HepG2 (cell line): ENCODE data around the gene RBM14. TPM values are rescaled to one million over a fixed set of nuclear protein-coding genes. Genes with fewer than 3 reads are reported as not detected.

ENCODE experiments used
- FOSL2 ChIP-seq: sonication (generic); formaldehyde crosslinking; IDR thresholded peaks from 2 replicates; pipeline ENCODE4 v1.4.0; 2020; ENCODE audit warnings: missing genetic modification reagents
- GLI4 ChIP-seq: sonication (generic); formaldehyde crosslinking; IDR thresholded peaks from 2 replicates; pipeline ENCODE4 v1.5.1; 2020; ENCODE audit warnings: missing genetic modification reagents, mild to moderate bottlenecking, moderate library complexity, borderline replicate concordance
- HOXA9 ChIP-seq: sonication (generic); formaldehyde crosslinking; IDR thresholded peaks from 2 replicates; pipeline ENCODE4 v1.8.1; 2022; ENCODE audit warnings: missing genetic modification reagents, mild to moderate bottlenecking, moderate library complexity, borderline replicate concordance
- KAT8 ChIP-seq: IDR thresholded peaks from 2 replicates; pipeline ENCODE4 v1.6.1; 2016; ENCODE audit warnings: missing genetic modification reagents, missing compliant biosample characterization
- MED8 ChIP-seq: sonication (generic); formaldehyde crosslinking; IDR thresholded peaks from 2 replicates; pipeline ENCODE4 v1.8.1; 2023; ENCODE audit warnings: mild to moderate bottlenecking, missing genetic modification reagents; ENCODE audit not compliant: insufficient replicate concordance
- NR2C2 ChIP-seq: sonication (generic); formaldehyde crosslinking; IDR thresholded peaks from 2 replicates; pipeline ENCODE4 v1.4.0; 2020; ENCODE audit warnings: missing genetic modification reagents, mild to moderate bottlenecking, moderate library complexity, borderline replicate concordance
- NRL ChIP-seq: sonication (generic); formaldehyde crosslinking; IDR thresholded peaks from 2 replicates; pipeline ENCODE4 v1.5.0; 2020; ENCODE audit warnings: missing genetic modification reagents, mild to moderate bottlenecking, moderate library complexity, borderline replicate concordance
- PLRG1 ChIP-seq: fragments of 450-650 bp; conservative IDR thresholded peaks from 2 replicates; pipeline ENCODE4 v1.6.1; 2016
- TOE1 ChIP-seq: sonication (generic); formaldehyde crosslinking; IDR thresholded peaks from 2 replicates; pipeline ENCODE4 v1.4.0; 2020; ENCODE audit warnings: mild to moderate bottlenecking, missing genetic modification reagents
- ZNF101 ChIP-seq: sonication (generic); formaldehyde crosslinking; IDR thresholded peaks from 2 replicates; pipeline ENCODE4 v1.4.0; 2020; ENCODE audit warnings: mild to moderate bottlenecking, low read depth, missing genetic modification reagents, borderline replicate concordance
- ZNF350 ChIP-seq: sonication (generic); formaldehyde crosslinking; IDR thresholded peaks from 2 replicates; pipeline ENCODE4 v1.4.0; 2020; ENCODE audit warnings: mild to moderate bottlenecking, low read depth, missing genetic modification reagents, borderline replicate concordance
- ZNF558 ChIP-seq: sonication (generic); formaldehyde crosslinking; IDR thresholded peaks from 2 replicates; pipeline ENCODE4 v1.9.0; 2022; ENCODE audit warnings: mild to moderate bottlenecking, missing genetic modification reagents, borderline replicate concordance
- ZNF652 ChIP-seq: IDR thresholded peaks from 2 replicates; pipeline ENCODE4 v1.6.1; 2016; ENCODE audit warnings: low read depth, borderline replicate concordance
- ZNF775 ChIP-seq: sonication (generic); formaldehyde crosslinking; IDR thresholded peaks from 2 replicates; pipeline ENCODE4 v1.4.0; 2020; ENCODE audit warnings: missing genetic modification reagents, mild to moderate bottlenecking, moderate library complexity, borderline replicate concordance
- polyA plus RNA-seq, 8 experiments: library from polyadenylated mRNA; depleted of rRNA in 3 of 8; stranded (reverse) in 7 of 8; unstranded in 1 of 8; fragments of >200 nt; fragmentation: Illumina TruSeq in 4 of 8; extraction: Trizol in 4 of 8; gene quantifications; 2 replicates each; pipeline versions ENCODE4 v1.2.1 to v1.2.3, GENCODE V29; 2011 to 2016; ENCODE audit warnings: low read depth in 4 of 8, missing spikeins in 1 of 8, mixed read lengths in 1 of 8; ENCODE audit not compliant: insufficient read depth in 1 of 8
- total RNA-seq, 5 experiments: library from RNA; depleted of rRNA; stranded (reverse); fragments of >200 nt; fragmentation: Illumina TruSeq; extraction: Trizol; gene quantifications; 2 replicates each; pipeline ENCODE4 v1.2.3, GENCODE V29; 2016; ENCODE audit warnings: low read depth in 1 of 5
- TF ChIP-seq, protein P1 (sequence below): sonication (generic); formaldehyde crosslinking; IDR thresholded peaks from 2 replicates; pipeline ENCODE4 v1.8.0; 2022; ENCODE audit warnings: missing genetic modification reagents, mild to moderate bottlenecking, borderline replicate concordance
- TF ChIP-seq, protein P2 (sequence below): sonication (generic); formaldehyde crosslinking; IDR thresholded peaks from 2 replicates; pipeline ENCODE4 v1.4.0; 2020; ENCODE audit warnings: mild to moderate bottlenecking, missing genetic modification reagents
- TF ChIP-seq, protein P3 (sequence below): sonication (generic); formaldehyde crosslinking; IDR thresholded peaks from 2 replicates; pipeline ENCODE4 v1.8.0; 2022; ENCODE audit warnings: missing genetic modification reagents, mild to moderate bottlenecking, moderate library complexity, borderline replicate concordance
- TF ChIP-seq, protein P4 (sequence below): sonication (generic); formaldehyde crosslinking; IDR thresholded peaks from 2 replicates; pipeline ENCODE4 v1.8.1; 2023; ENCODE audit warnings: missing genetic modification reagents, mild to moderate bottlenecking, borderline replicate concordance
- TF ChIP-seq, protein P5 (sequence below): sonication (generic); formaldehyde crosslinking; IDR thresholded peaks from 2 replicates; pipeline ENCODE4; 2020; ENCODE audit warnings: missing genetic modification reagents, mild to moderate bottlenecking, borderline replicate concordance

Gene RBM14
- total and polyA plus RNA-seq, 2 of the 13 experiments (the other 11 are each of a cell fraction or from before 2014, with no cell fraction given): 12.7 to 44.1 TPM

DNA sequence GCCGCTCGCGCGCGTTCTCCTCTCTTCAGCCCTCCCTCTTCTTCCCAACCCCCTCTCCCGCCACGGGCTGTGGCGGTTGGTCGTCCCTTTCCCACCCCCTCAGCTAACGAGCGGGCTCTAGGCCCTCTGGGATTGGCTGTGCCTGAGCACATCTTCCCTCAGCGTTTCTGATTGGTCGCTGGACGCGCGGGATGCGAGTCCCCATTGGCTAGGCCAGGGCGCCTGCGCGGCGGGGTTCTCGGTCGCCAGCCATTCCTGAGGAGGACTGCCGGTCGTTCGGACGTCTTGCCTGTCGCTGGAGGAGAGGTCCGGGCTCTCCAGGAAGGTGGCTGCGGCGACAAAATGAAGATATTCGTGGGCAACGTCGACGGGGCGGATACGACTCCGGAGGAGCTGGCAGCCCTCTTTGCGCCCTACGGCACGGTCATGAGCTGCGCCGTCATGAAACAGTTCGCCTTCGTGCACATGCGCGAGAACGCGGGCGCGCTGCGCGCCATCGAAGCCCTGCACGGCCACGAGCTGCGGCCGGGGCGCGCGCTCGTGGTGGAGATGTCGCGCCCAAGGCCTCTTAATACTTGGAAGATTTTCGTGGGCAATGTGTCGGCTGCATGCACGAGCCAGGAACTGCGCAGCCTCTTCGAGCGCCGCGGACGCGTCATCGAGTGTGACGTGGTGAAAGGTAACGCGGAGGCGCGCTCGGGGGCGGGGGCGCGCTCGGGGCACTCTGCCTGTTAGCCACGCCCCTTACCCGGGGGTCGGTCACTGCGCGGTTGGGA lies at the start of gene RBM14 (continued):
- TF ChIP-seq ZNF652 (CRISPR knock-in tag) (no peak; the same call in 1 of the 2 replicates), MED8 (CRISPR knock-in tag) (peak; percentile 13), FOSL2 (CRISPR knock-in tag) (peak; percentile 13), NRL (CRISPR knock-in tag) (no peak; the same call in 1 of the 2 replicates), ZNF558 (CRISPR knock-in tag) (no peak), HOXA9 (peak; percentile 79; the same call in 1 of the 2 replicates), ZNF775 (CRISPR knock-in tag) (peak; percentile 69; the same call in 1 of the 2 replicates), KAT8 (CRISPR knock-in tag) (peak; percentile 86), TOE1 (CRISPR knock-in tag) (no peak), GLI4 (CRISPR knock-in tag) (peak; percentile 27; the same call in 1 of the 2 replicates), ZNF101 (CRISPR knock-in tag) (peak; percentile 59; the same call in 1 of the 2 replicates), NR2C2 (peak; percentile 61; the same call in 1 of the 2 replicates), ZNF350 (CRISPR knock-in tag) (peak; percentile 88), PLRG1 (no peak)
- TF ChIP-seq, protein P1, sequence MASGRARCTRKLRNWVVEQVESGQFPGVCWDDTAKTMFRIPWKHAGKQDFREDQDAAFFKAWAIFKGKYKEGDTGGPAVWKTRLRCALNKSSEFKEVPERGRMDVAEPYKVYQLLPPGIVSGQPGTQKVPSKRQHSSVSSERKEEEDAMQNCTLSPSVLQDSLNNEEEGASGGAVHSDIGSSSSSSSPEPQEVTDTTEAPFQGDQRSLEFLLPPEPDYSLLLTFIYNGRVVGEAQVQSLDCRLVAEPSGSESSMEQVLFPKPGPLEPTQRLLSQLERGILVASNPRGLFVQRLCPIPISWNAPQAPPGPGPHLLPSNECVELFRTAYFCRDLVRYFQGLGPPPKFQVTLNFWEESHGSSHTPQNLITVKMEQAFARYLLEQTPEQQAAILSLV (CRISPR knock-in tag): peak; percentile 87
- TF ChIP-seq, protein P2, sequence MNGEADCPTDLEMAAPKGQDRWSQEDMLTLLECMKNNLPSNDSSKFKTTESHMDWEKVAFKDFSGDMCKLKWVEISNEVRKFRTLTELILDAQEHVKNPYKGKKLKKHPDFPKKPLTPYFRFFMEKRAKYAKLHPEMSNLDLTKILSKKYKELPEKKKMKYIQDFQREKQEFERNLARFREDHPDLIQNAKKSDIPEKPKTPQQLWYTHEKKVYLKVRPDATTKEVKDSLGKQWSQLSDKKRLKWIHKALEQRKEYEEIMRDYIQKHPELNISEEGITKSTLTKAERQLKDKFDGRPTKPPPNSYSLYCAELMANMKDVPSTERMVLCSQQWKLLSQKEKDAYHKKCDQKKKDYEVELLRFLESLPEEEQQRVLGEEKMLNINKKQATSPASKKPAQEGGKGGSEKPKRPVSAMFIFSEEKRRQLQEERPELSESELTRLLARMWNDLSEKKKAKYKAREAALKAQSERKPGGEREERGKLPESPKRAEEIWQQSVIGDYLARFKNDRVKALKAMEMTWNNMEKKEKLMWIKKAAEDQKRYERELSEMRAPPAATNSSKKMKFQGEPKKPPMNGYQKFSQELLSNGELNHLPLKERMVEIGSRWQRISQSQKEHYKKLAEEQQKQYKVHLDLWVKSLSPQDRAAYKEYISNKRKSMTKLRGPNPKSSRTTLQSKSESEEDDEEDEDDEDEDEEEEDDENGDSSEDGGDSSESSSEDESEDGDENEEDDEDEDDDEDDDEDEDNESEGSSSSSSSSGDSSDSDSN (CRISPR knock-in tag): no peak; the same call in 1 of the 2 replicates
- TF ChIP-seq, protein P3, sequence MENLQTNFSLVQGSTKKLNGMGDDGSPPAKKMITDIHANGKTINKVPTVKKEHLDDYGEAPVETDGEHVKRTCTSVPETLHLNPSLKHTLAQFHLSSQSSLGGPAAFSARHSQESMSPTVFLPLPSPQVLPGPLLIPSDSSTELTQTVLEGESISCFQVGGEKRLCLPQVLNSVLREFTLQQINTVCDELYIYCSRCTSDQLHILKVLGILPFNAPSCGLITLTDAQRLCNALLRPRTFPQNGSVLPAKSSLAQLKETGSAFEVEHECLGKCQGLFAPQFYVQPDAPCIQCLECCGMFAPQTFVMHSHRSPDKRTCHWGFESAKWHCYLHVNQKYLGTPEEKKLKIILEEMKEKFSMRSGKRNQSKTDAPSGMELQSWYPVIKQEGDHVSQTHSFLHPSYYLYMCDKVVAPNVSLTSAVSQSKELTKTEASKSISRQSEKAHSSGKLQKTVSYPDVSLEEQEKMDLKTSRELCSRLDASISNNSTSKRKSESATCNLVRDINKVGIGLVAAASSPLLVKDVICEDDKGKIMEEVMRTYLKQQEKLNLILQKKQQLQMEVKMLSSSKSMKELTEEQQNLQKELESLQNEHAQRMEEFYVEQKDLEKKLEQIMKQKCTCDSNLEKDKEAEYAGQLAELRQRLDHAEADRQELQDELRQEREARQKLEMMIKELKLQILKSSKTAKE (CRISPR knock-in tag): no peak
- TF ChIP-seq, protein P4, sequence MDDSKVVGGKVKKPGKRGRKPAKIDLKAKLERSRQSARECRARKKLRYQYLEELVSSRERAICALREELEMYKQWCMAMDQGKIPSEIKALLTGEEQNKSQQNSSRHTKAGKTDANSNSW (CRISPR knock-in tag): peak; percentile 66; the same call in 1 of the 2 replicates
- TF ChIP-seq, protein P5, sequence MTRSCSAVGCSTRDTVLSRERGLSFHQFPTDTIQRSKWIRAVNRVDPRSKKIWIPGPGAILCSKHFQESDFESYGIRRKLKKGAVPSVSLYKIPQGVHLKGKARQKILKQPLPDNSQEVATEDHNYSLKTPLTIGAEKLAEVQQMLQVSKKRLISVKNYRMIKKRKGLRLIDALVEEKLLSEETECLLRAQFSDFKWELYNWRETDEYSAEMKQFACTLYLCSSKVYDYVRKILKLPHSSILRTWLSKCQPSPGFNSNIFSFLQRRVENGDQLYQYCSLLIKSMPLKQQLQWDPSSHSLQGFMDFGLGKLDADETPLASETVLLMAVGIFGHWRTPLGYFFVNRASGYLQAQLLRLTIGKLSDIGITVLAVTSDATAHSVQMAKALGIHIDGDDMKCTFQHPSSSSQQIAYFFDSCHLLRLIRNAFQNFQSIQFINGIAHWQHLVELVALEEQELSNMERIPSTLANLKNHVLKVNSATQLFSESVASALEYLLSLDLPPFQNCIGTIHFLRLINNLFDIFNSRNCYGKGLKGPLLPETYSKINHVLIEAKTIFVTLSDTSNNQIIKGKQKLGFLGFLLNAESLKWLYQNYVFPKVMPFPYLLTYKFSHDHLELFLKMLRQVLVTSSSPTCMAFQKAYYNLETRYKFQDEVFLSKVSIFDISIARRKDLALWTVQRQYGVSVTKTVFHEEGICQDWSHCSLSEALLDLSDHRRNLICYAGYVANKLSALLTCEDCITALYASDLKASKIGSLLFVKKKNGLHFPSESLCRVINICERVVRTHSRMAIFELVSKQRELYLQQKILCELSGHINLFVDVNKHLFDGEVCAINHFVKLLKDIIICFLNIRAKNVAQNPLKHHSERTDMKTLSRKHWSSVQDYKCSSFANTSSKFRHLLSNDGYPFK (CRISPR knock-in tag): peak; percentile 92
